Measurements from ENCODE around the gene ZBTB40.

The ZBTB40 gene

DNA sequence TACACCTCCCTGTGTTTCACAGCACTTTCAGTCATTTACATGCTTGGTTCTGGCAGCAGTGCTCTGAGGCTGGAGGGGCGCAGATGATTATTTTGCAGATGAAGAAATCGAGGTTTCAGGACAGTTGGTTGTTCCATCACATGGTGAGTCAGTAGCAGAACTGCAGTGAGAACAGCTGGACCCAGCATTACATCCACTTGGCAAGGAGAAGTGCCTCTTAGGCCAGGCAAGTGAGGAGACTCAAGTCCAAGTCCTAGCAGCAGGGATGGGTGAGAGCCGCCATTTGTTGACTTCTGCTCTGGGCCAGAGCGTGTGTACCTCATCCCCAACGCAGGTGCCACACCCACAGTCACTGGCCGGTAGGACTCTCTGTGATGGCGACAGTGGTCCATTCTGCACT lies 84.9 kb downstream of the ZBTB40 start:
- DNase-seq, result no peak

DNA sequence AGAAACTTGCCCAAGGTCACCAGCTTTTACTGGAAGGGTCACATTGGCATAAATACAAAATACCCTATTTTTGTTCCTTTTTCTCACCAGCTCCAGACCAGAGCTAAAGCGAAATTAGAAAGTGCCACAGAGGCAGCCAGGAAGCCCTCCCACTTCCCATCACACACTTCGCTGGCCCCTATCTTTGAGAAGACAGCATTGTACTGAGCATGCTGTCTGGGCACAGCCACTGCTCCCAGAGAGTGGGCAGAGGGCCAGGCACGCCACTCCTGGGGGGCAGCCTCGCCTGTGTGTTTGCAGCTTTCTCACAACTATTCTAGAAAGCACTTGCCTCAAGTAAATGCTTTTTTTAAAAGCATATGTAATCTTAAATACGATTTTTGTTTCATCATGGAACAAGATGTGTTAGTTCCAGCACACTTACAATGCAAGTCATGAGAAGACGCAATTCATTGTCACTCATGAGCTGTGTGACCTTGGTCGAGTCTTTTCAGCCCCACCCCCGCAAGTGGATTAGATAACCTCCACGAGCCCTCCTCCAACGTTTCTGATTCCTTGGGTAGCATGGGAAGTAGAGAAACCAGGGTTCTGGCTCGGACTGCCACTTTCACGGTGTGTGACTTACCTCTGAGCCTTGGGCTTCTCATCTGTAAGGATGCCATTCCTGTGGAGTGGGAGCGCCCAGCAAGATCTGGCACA lies 85.9 kb downstream of the ZBTB40 start:
- no peak for DNase-seq

DNA sequence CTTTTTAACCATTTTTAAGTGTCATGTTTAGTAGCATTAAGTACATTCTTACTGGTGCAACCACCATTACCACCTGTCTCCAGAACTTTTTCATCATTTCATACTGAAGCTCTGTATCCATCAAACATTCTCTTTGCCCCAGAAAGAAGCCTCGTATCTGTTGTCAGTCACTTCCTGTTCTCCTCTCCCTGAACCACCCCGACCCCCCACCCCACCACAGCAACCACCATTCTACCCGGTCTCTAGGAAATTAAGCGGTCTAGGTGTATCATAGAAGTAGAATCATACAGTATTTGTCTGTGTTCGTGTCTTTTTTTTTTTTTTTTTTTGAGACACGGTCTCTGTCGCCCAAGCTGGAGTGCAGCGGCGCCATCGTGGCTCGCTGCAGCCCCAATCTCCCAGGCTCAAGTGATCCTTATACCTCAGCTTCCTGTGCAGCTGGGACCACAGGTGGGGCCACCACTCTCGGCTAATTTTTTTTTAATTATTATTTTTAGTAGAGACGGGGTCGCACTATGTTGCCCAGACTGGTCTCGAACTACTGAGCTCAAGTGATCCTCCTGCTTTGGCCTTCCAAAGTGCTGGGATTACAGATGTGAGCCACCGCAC lies 88.0 kb downstream of the ZBTB40 start:
- DNase-seq, result no peak

DNA sequence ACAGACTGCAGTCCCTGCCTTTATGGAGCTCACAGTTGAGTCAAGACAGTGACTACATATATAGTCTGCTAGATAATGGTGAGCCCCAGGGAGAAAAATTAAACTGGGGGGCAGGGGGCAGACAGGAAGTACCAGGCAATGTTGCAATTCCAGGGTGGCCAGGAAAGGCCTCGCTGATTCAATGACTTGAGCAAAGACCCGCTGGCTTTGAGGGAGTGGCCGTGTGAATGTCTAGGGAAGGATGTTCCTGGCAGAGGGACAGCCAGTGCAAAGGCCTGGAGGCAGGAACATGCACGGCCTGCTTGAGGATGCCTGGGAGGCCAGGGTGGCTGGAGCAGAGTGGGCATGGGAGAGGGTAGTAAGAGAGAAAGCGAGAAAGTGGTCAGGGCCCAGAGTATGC lies 88.7 kb downstream of the ZBTB40 start:
- no peak for DNase-seq

- no peak for DNase-seq
These were observed 91.2 kb downstream of the ZBTB40 start for GRCh38 chr1:22542886-22543285.

DNA sequence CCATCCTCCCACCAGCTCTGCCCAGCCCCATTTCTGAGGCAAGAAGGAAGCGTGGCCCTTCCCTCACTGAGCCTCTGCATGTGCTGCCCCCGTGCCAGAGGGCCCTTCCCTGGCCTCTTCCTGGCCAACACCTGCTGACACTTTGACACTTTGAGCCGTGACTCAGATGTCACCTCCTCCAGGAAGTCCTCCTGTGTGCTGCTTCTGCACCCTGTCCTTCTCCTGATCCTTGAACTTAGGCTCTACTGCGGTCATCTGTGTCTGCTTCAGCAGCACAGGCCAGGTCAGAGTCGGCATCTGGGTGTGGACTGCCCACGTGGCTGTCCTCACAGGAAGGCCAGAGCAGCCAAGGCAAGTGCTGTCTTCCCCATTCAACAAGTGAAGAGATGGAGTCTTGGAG lies 92.0 kb downstream of the ZBTB40 start:
- no peak for DNase-seq

DNA sequence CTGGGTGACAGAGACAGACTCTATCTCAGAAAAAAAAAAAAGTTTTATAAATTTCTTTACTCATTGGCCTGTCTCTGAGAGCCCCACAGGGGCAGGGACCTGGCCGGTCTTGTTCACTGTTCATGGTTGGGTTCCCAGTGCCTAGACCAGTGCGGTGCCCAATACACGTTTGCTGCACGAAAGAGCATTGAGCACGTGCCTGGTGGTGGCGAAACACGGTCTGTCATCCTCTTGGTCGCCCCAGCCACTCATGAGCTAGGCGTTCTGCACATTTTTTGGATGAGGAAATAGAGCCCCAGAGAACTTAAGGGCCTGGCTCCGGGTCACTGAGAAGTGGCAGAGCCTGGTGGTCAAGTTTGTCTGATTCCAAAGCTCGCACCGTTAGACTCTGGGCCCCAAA lies 93.0 kb downstream of the ZBTB40 start:
- no peak for DNase-seq

DNA sequence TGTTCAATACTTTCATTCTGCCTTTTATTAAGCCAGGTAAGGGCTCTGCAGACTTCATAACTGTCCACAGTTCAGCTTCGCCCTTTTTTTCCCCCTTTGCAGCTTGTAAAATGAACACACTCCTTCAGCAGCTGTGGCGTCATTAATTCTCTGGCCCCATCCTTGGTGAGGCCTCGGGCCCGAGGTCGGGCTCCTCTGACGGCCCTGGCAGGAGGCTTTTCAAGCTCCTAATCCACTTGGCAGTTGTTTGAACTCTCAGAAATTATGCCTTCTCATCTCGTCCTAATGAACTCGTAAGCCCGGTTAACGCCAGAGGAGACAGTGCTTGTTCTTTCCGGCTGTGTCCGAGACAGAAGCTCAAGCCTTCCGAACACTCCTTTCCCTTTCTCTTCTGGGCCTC lies 93.5 kb downstream of the ZBTB40 start:
- no peak for DNase-seq

DNA sequence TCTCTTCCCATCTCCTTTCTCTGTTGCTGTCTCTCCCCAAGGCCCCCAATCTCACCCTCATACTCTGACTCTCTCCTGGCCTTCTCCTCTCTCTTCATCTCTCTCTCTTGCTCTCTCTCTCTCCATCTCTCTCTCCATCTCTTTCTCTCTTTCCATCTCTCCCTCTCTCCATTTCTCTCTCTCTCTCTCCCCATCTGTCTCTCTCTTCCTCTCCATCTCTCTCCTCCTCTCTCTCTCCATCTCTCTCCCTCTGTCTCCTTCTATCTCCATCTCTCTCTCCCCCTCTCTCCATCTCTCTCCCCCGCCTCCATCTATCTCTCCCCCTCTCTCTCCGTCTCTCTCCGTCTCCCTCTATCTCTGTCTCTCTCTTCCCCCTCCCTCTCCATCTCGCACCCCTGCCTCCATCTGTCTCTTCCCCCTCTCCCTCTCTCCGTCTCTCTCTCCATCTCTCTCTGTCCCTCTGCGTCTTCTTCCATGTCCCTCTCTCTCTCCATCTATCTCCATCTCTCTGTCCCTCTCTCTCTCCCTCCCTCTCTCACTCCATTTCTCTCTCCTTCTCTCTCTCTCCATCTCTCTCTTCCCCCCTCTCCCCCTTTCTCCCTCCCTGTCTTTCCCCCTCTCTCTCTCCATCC lies 95.7 kb downstream of the ZBTB40 start:
- no peak for DNase-seq

DNA sequence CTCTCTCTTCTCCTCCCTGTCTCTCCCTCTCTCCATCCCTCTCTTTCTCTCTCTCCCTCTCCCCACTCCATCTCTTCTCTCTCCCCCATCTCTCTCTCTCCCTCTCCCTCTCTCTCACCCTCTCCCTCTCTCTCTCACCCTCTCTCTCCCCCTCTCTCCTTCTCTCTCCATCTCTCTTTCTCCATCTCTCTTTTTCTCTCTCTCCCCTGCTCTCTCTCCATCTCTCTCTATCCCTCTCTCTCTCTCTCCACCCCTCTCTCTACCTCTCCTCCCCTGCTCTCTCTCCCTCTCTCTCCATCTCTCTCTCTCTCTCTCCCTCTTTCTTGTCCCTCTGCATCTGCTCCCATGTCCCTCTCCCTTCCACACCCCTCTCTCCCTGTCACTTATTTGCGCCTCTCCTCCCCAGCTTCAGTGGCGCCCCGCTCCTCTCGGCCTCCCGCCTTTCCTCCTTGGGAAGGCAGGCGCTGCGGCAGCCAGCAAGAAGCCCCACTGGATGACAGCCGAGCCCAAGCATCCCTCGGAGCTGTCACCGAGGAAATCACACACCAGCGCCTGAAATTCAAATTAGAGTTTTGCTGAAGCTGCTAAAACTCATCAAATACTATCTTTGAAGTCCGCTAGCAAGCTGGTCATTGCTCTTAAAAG lies 96.3 kb downstream of the ZBTB40 start:
- no peak for DNase-seq

GRCh38 chr1:22550021-22550420 lies 98.4 kb downstream of the ZBTB40 start:
- no peak for DNase-seq

DNA sequence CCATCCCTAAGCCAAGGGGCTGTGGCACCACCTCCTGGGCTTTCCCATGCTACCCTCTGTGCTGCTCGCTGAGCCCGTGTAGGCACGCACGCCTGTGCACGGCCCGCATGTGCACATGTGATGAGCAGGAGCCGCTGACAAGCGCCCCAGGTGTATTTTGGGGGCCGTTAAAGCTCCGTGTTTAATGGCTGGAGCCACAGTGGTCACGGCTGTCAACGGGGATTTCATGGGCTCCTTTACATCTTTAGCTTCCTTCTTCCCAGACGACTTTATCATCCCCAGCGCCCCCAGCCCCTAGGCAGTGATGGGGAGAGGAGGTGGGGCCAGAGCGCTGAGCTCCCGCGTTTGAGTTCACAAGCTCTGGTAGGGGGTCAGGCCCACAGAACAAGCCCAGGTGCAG lies 99.9 kb downstream of the ZBTB40 start:
- DNase-seq, result no peak

- DNase-seq, result no peak
These were observed 100.4 kb downstream of the ZBTB40 start for GRCh38 chr1:22552021-22552420.

GRCh38 chr1:22553104-22553880 lies 101.6 kb downstream of the ZBTB40 start:
- DNase-seq, result no peak

- DNase-seq, result no peak
These were observed 102.4 kb downstream of the ZBTB40 start for GRCh38 chr1:22553991-22554522.

DNA sequence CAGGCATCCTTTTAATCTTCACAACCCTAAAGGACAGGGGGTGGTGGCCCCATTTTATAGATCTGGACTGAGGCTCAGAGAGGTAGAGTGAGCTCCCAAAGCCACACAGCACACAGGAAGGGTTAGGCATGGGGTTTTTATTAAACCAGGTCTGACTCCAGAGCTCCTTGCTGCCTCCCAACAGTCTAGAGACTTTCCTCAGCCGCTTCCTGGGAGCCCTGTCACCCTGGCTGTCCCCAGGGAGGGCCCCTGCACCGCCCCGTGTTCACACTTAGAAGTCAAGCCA lies 103.7 kb downstream of the ZBTB40 start:
- DNase-seq, result no peak

GRCh38 chr1:22556391-22557104 lies 104.9 kb downstream of the ZBTB40 start:
- no peak for DNase-seq

GRCh38 chr1:22557341-22557950 lies 105.8 kb downstream of the ZBTB40 start:
- DNase-seq, result no peak

DNA sequence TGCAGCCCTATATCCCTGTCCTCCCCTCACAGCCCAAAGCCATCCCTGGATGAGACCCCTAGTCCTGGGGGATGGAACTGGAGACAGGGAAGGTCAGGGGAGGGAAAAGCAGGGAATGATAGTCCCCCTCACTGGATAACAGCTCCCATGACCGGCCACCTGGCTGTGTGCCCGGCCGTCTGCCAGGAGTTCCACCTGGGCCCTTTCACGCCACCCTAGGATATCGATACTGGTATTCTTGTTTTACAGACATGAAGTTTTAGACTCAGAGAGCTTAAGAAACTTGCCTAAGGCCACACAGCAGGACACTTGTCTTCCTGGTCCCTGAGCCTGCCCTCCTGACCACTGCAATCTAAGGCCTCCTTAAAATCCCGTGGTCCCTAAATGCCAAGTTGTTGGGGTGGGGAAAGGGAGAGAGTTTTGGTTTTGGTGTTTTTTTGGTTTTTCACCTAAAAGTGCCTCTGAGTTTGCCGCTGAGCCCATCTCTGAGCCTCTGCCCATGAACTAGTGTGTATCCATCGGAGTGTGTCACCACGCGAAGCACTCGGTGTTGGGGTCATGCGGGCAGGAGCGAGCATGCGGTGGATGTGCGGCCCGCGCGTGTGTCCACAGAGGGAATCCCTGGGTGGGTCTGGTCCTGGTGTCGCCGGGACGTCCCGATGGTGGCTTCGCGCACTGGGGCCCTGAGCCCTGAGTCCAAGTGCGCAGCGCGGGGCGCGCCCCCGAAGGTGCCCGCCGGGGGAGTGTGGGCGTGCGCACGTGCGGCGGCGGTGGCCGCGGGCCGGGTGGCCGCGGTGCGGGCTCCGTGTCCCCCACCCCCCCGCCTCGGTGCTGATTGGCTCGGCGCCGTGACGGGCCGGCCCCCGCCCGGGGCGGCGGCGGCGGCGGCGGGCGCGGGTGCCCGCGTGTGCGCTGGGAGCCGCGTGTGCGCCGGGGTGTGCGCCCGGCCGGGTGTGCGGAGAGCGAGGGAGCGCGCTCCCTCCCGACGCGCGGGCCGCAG lies 111.2 kb downstream of the ZBTB40 start, which contains the start of gene EPHA8:
Gene EPHA8, plus strand, starts transcription at position 906 of the 1,000 bp plus-strand sequence. CDS start 147 bp downstream, outside the sequence.
- no peak for DNase-seq
